Mesothelial cell of epicardium (in vitro differentiated cells): ENCODE measurements around the gene IMPACT. TPM values are rescaled to one million over a fixed set of nuclear protein-coding genes. Genes with fewer than 3 reads are reported as not detected.

Experiments
- DNase-seq, 2 experiments: peaks; one replicate each; pipeline ENCODE4 v3.0.0; 2021; ENCODE audit warnings: low spot score in 2 of 2; ENCODE audit not compliant: unreplicated experiment in 2 of 2
- H3K27ac Mint-ChIP-seq: 2 replicates; pipeline ENCODE4 v1.8.0; 2021; ENCODE audit warnings: mixed read lengths
- H3K27me3 Mint-ChIP-seq: 2 replicates; pipeline ENCODE4 v1.8.0; 2021; ENCODE audit warnings: low read depth, mixed read lengths
- H3K36me3 Mint-ChIP-seq: 2 replicates; pipeline ENCODE4 v1.8.0; 2021; ENCODE audit warnings: mixed read lengths
- H3K4me1 Mint-ChIP-seq: 2 replicates; pipeline ENCODE4 v1.8.0; 2021; ENCODE audit warnings: mixed read lengths
- H3K4me3 Mint-ChIP-seq: 2 replicates; pipeline ENCODE4 v1.8.0; 2021; ENCODE audit warnings: mild to moderate bottlenecking, moderate library complexity, mixed read lengths
- H3K9me3 Mint-ChIP-seq: 2 replicates; pipeline ENCODE4 v1.8.0; 2021; ENCODE audit warnings: mixed read lengths
- total RNA-seq: library from RNA; stranded (reverse); gene quantifications from 3 replicates; pipeline ENCODE4 v1.2.1, GENCODE V29; 2021
- TF ChIP-seq, protein P1 (sequence below): fragments of 200-600 bp; sonication (generic); IDR thresholded peaks from one replicate; pipeline ENCODE4 v1.5.0; 2021; ENCODE audit warnings: antibody characterized with exemption; ENCODE audit not compliant: unreplicated experiment

Gene IMPACT
- total RNA-seq, 1 donor from 2014 or later, result 52.2 TPM

- Mint-ChIP-seq H3K4me3 (no peak overlapping the region), H3K4me1 (peaks cover 34% of the 10 kb centered on the region), H3K9me3 (peaks cover 4% of the 10 kb centered on the region), H3K27me3 (peaks cover 14% of the 10 kb centered on the region), H3K36me3 (no peaks in the 10 kb centered on the region), H3K27ac (no peak overlapping the region)
- TF ChIP-seq, protein P1, sequence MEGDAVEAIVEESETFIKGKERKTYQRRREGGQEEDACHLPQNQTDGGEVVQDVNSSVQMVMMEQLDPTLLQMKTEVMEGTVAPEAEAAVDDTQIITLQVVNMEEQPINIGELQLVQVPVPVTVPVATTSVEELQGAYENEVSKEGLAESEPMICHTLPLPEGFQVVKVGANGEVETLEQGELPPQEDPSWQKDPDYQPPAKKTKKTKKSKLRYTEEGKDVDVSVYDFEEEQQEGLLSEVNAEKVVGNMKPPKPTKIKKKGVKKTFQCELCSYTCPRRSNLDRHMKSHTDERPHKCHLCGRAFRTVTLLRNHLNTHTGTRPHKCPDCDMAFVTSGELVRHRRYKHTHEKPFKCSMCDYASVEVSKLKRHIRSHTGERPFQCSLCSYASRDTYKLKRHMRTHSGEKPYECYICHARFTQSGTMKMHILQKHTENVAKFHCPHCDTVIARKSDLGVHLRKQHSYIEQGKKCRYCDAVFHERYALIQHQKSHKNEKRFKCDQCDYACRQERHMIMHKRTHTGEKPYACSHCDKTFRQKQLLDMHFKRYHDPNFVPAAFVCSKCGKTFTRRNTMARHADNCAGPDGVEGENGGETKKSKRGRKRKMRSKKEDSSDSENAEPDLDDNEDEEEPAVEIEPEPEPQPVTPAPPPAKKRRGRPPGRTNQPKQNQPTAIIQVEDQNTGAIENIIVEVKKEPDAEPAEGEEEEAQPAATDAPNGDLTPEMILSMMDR, result no peak
- DNase-seq, result no peak
These were observed 74.3 kb downstream of the IMPACT start for GRCh38 chr18:24500766-24501165.

GRCh38 chr18:24502667-24503523, 76.4 kb downstream of the IMPACT start:
- Mint-ChIP-seq H3K27ac (no peak overlapping the region), H3K27me3 (peaks cover 15% of the 10 kb centered on the region), H3K36me3 (no peaks in the 10 kb centered on the region), H3K9me3 (peaks cover 9% of the 10 kb centered on the region), H3K4me1 (peaks cover 23% of the 10 kb centered on the region), H3K4me3 (no peak overlapping the region)
- DNase-seq, result no peak
- TF ChIP-seq, protein P1, result no peak

Other genes with a start within 250 kb of the IMPACT start
- 36.1 to 39.7 TPM (median 37.5 TPM) in 3 replicates for gene OSBPL1A, start 28.8 kb upstream of the IMPACT start, total RNA-seq
- gene HRH4, start 34.0 kb downstream of the IMPACT start, total RNA-seq, result 0.07 TPM in 1 of 3 replicates, not detected in the others